ENCODE results near the gene TECPR1.

- TF ChIP-seq CTCF (IDR thresholded peaks at IDR 0.05) (no peak), EP300 (IDR thresholded peaks at IDR 0.05) (no peak), POLR2AphosphoS5 (IDR thresholded peaks at IDR 0.05) (no peak), POLR2A (IDR thresholded peaks at IDR 0.05) (no peak)
Measured at GRCh38 chr7:98297626-98298286, 45.7 kb upstream of the TECPR1 start.
